H1 (cell line): Measurements from ENCODE around the gene SMG7. TPM values are rescaled to one million over a fixed set of nuclear protein-coding genes. Genes with fewer than 3 reads are reported as not detected.
A peak's percentile ranks its signal among the peaks of the same experiment; 100 is the strongest.

ENCODE experiments used
- CTCF ChIA-PET: fragments of 300-600 bp; sonication (Branson Sonifier 250); formaldehyde crosslinking; loops from one replicate; lab custom pipeline; 2021; ENCODE audit not compliant: partially characterized antibody; lab: Charles Lee
- POLR2A ChIA-PET: fragments of 300-600 bp; sonication (Branson Sonifier 250); formaldehyde crosslinking; loops from one replicate; lab custom pipeline; 2021; ENCODE audit warnings: inconsistent platforms; ENCODE audit not compliant: partially characterized antibody; lab: Charles Lee
- DNase-seq, 2 experiments: peaks; one replicate each; pipeline versions ENCODE4 v3.0.0 to v3.0.0-alpha.2; 2010 to 2022; ENCODE audit warnings: low spot score in 2 of 2, low read depth in 1 of 2, mixed read lengths in 1 of 2
- FAIRE-seq: peaks from 2 replicates; lab custom pipeline; 2011; peaks lifted over from hg19 to GRCh38; lab: Jason Lieb, UNC
- H2AFZ ChIP-seq: 2 replicates; pipeline ENCODE4 v1.8.1; 2012; ENCODE audit warnings: low read length, inconsistent platforms
- H2AK5ac ChIP-seq: 2 replicates; pipeline ENCODE4 v1.6.1; 2013; ENCODE audit warnings: low read depth, low read length
- H2BK120ac ChIP-seq: replicated peaks from 2 replicates; pipeline ENCODE3; 2013; ENCODE audit warnings: low read depth, low read length, inconsistent platforms
- H2BK12ac ChIP-seq: 2 replicates; pipeline ENCODE4 v1.6.1; 2013; ENCODE audit warnings: low read depth, low read length
- H2BK15ac ChIP-seq: 2 replicates; pipeline ENCODE4 v1.6.1; 2013; ENCODE audit warnings: low read length
- H2BK20ac ChIP-seq: 2 replicates; pipeline ENCODE4 v1.6.1; 2013; ENCODE audit warnings: low read length
- H2BK5ac ChIP-seq: 2 replicates; pipeline ENCODE4 v1.6.1; 2013; ENCODE audit warnings: low read depth, low read length
- H3K14ac ChIP-seq: 2 replicates; pipeline ENCODE4 v1.6.1; 2013; ENCODE audit warnings: inconsistent platforms; ENCODE audit not compliant: insufficient read length
- H3K18ac ChIP-seq: 2 replicates; pipeline ENCODE4 v1.6.1; 2013; ENCODE audit warnings: low read length; ENCODE audit errors: extremely low read depth
- H3K23ac ChIP-seq: 2 replicates; pipeline ENCODE4 v1.6.1; 2013; ENCODE audit warnings: inconsistent platforms; ENCODE audit not compliant: insufficient read length
- H3K23me2 ChIP-seq: 2 replicates; pipeline ENCODE4 v1.6.1; 2013; ENCODE audit warnings: low read depth, low read length
- H3K27ac ChIP-seq: 2 replicates; pipeline ENCODE4 v1.6.1; 2011; ENCODE audit warnings: low read depth, low read length, inconsistent platforms
- H3K27me3 ChIP-seq, 4 experiments: replicated peaks in 1 of 4; 1 replicate in 1 of 4; 2 replicates in 3 of 4; pipeline versions ENCODE4 v1.6.1 to v1.8.1; 2011 to 2013; ENCODE audit warnings: low read length in 3 of 4, mild to moderate bottlenecking in 3 of 4, inconsistent platforms in 2 of 4, mixed read lengths in 2 of 4, moderate library complexity in 1 of 4; ENCODE audit not compliant: control insufficient read depth in 3 of 4, insufficient read depth in 3 of 4; ENCODE audit errors: extremely low read depth in 1 of 4
- H3K36me3 ChIP-seq, 4 experiments: 2 replicates each; pipeline versions ENCODE4 v1.6.1 to v1.8.1; 2011 to 2013; ENCODE audit warnings: mild to moderate bottlenecking in 4 of 4, low read length in 3 of 4, moderate library complexity in 2 of 4, control low read depth in 1 of 4, inconsistent platforms in 1 of 4; ENCODE audit not compliant: insufficient read depth in 4 of 4, control insufficient read depth in 2 of 4
- H3K4ac ChIP-seq: replicated peaks from 2 replicates; pipeline ENCODE3; 2013; ENCODE audit warnings: low read length, low read depth, mixed read lengths, inconsistent platforms; ENCODE audit not compliant: insufficient read length
- H3K4me1 ChIP-seq, 4 experiments: replicated peaks in 1 of 4; 1 replicate in 1 of 4; 2 replicates in 3 of 4; pipeline versions ENCODE4 v1.6.1 to v1.8.1; 2011 to 2013; ENCODE audit warnings: low read length in 3 of 4, inconsistent platforms in 2 of 4, mixed read lengths in 1 of 4; ENCODE audit not compliant: insufficient read depth in 4 of 4, control insufficient read depth in 3 of 4
- H3K4me2 ChIP-seq, 2 experiments: 2 replicates each; pipeline versions ENCODE4 v1.6.1 to v1.8.1; 2011 to 2013; ENCODE audit warnings: low read depth in 2 of 2, low read length in 2 of 2, control low read depth in 1 of 2, inconsistent platforms in 1 of 2, mild to moderate bottlenecking in 1 of 2; ENCODE audit not compliant: insufficient read depth in 1 of 2
- H3K4me3 ChIP-seq, 4 experiments: fragments of 200-600, 300-600 bp in 1 of 4; sonication (generic), shearing (Covaris generic), sonication (Bioruptor Twin) in 1 of 4; 2 replicates each; pipeline versions ENCODE4 v1.5.1 to v1.8.1; 2011 to 2016; ENCODE audit warnings: low read length in 4 of 4, low read depth in 3 of 4, control low read depth in 2 of 4, inconsistent platforms in 2 of 4, mild to moderate bottlenecking in 2 of 4, mixed read lengths in 1 of 4, moderate library complexity in 1 of 4; ENCODE audit not compliant: insufficient read depth in 2 of 4; ENCODE audit errors: extremely low read depth in 1 of 4
- H3K56ac ChIP-seq: replicated peaks from 2 replicates; pipeline ENCODE3; 2013; ENCODE audit warnings: low read depth, mild to moderate bottlenecking, mixed read lengths, low read length, inconsistent platforms; ENCODE audit not compliant: insufficient read length
- H3K79me1 ChIP-seq: 2 replicates; pipeline ENCODE4 v1.6.1; 2013; ENCODE audit warnings: low read depth, low read length, control low read depth
- H3K79me2 ChIP-seq, 2 experiments: 2 replicates each; pipeline versions ENCODE4 v1.6.1 to v1.8.1; 2012 to 2013; ENCODE audit warnings: low read length in 2 of 2, mild to moderate bottlenecking in 2 of 2, inconsistent platforms in 1 of 2; ENCODE audit not compliant: insufficient read depth in 2 of 2, control insufficient read depth in 1 of 2
- H3K9ac ChIP-seq, 4 experiments: replicated peaks in 1 of 4; 1 replicate in 1 of 4; 2 replicates in 3 of 4; pipeline versions ENCODE4 v1.6.1 to v1.8.1; 2011 to 2013; ENCODE audit warnings: low read depth in 3 of 4, low read length in 3 of 4, control low read depth in 2 of 4, mild to moderate bottlenecking in 2 of 4, moderate library complexity in 2 of 4, inconsistent platforms in 1 of 4; ENCODE audit errors: extremely low read depth in 1 of 4
- H3K9me3 ChIP-seq, 2 experiments: 2 replicates each; pipeline versions ENCODE4 v1.6.1 to v1.8.1; 2012 to 2013; ENCODE audit warnings: mild to moderate bottlenecking in 2 of 2, moderate library complexity in 2 of 2, control low read depth in 1 of 2, inconsistent platforms in 1 of 2, low read depth in 1 of 2, low read length in 1 of 2, mixed read lengths in 1 of 2; ENCODE audit not compliant: insufficient read depth in 2 of 2
- H4K20me1 ChIP-seq, 2 experiments: replicated peaks in 1 of 2; 2 replicates each; pipeline versions ENCODE3 to v1.8.1; 2011 to 2013; ENCODE audit warnings: inconsistent platforms in 2 of 2, low read length in 2 of 2, mild to moderate bottlenecking in 1 of 2; ENCODE audit not compliant: insufficient read depth in 2 of 2, control insufficient read depth in 1 of 2
- H4K5ac ChIP-seq: 2 replicates; pipeline ENCODE4 v1.6.1; 2013; ENCODE audit warnings: low read length, low read depth, mixed read lengths, inconsistent platforms; ENCODE audit not compliant: insufficient read length
- H4K8ac ChIP-seq: 2 replicates; pipeline ENCODE4 v1.8.0; 2013; ENCODE audit warnings: mild to moderate bottlenecking, moderate library complexity, low read length, inconsistent platforms; ENCODE audit not compliant: insufficient read depth; ENCODE audit errors: extremely low read depth
- H4K91ac ChIP-seq: replicated peaks from 2 replicates; pipeline ENCODE3; 2013; ENCODE audit warnings: low read length, mixed read lengths, inconsistent platforms; ENCODE audit not compliant: insufficient read length
- BRCA1 ChIP-seq: IDR thresholded peaks from 2 replicates; pipeline ENCODE4 v1.6.1; 2012; ENCODE audit warnings: low read depth, low read length, improper control_type of control experiment
- CEBPB ChIP-seq: IDR thresholded peaks from 2 replicates; pipeline ENCODE4 v1.6.1; 2012; ENCODE audit warnings: low read depth, low read length
- CHD1 ChIP-seq: IDR thresholded peaks from 2 replicates; pipeline ENCODE4 v1.6.1; 2012; ENCODE audit warnings: low read depth, low read length, improper control_type of control experiment
- CHD2 ChIP-seq: IDR thresholded peaks from 2 replicates; pipeline ENCODE4 v1.6.1; 2012; ENCODE audit warnings: low read length, improper control_type of control experiment
- CREB1 ChIP-seq: IDR thresholded peaks from 2 replicates; pipeline ENCODE4 v1.6.1; 2012; ENCODE audit warnings: inconsistent platforms
- GABPA ChIP-seq: IDR thresholded peaks from 2 replicates; pipeline ENCODE4 v1.6.1; 2011; ENCODE audit warnings: mild to moderate bottlenecking, low read length, moderate library complexity, borderline replicate concordance; ENCODE audit not compliant: insufficient read depth
- KDM4A ChIP-seq: IDR thresholded peaks from one replicate; pipeline ENCODE4 v1.7.1; 2012; ENCODE audit warnings: low read depth, mild to moderate bottlenecking, moderate library complexity, low read length, inconsistent platforms; ENCODE audit not compliant: severe bottlenecking
- NRF1 ChIP-seq: IDR thresholded peaks from 2 replicates; pipeline ENCODE4 v1.6.1; 2011; ENCODE audit warnings: mild to moderate bottlenecking, low read depth, low read length, improper control_type of control experiment
- RAD21 ChIP-seq, 2 experiments: IDR thresholded peaks in 1 of 2; conservative IDR thresholded peaks in 1 of 2; 2 replicates each; pipeline ENCODE4 v1.6.1; 2011; ENCODE audit warnings: low read depth in 2 of 2, low read length in 2 of 2, improper control_type of control experiment in 1 of 2, inconsistent platforms in 1 of 2, mild to moderate bottlenecking in 1 of 2, moderate library complexity in 1 of 2
- RBBP5 ChIP-seq: IDR thresholded peaks from 2 replicates; pipeline ENCODE4 v1.7.1; 2012; ENCODE audit warnings: low read depth, mild to moderate bottlenecking, inconsistent platforms, low read length, moderate library complexity, borderline replicate concordance
- SUZ12 ChIP-seq: fragments of 200-600 bp; sonication (generic); IDR thresholded peaks from 2 replicates; pipeline ENCODE4 v1.6.1; 2012; ENCODE audit warnings: mild to moderate bottlenecking, inconsistent platforms, low read length, moderate library complexity, mixed read lengths
- TAF7 ChIP-seq: optimal IDR thresholded peaks from 2 replicates; pipeline ENCODE3; 2011; ENCODE audit warnings: low read depth, mild to moderate bottlenecking, inconsistent platforms, low read length, moderate library complexity, borderline replicate concordance
- YY1 ChIP-seq: IDR thresholded peaks from 2 replicates; pipeline ENCODE4 v1.6.1; 2011; ENCODE audit warnings: low read depth, mild to moderate bottlenecking, low read length
- WGBS, 2 experiments: shearing (Covaris generic) in 1 of 2; methylation state at CpG; one replicate each; pipeline versions ENCODE4 v1.1.6 to v1.1.7; 2013 to 2015; ENCODE audit warnings: low lambda C conversion rate in 2 of 2, mixed read lengths in 2 of 2, inconsistent platforms in 1 of 2, low coverage in 1 of 2, missing lambda C conversion rate in 1 of 2; ENCODE audit not compliant: insufficient replicate concordance in 2 of 2, insufficient coverage in 1 of 2, insufficient read length in 1 of 2; ENCODE audit errors: extremely low coverage in 1 of 2, missing lambda C conversion rate in 1 of 2; 5-methylcytosine and 5-hydroxymethylcytosine counted together
- polyA plus RNA-seq, 7 experiments: library from polyadenylated mRNA; depleted of rRNA in 3 of 7; stranded (reverse) in 5 of 7; unstranded in 2 of 7; fragments of >200 nt in 5 of 7; fragments of 200-250 nt in 2 of 7; gene quantifications; 1 replicate in 5 of 7; 2 replicates in 1 of 7; 4 replicates in 1 of 7; pipeline versions ENCODE4 v1.2.1 to v1.2.3, GENCODE V29; 2011 to 2013; ENCODE audit warnings: missing spikeins in 2 of 7, mixed read lengths in 2 of 7
- total RNA-seq: library from RNA; stranded (reverse); fragmentation: NEBNext Ultra II Directional; extraction: Animal tissue kit (Norgen Biotek cat#: 25700); gene quantifications from 2 replicates; pipeline ENCODE4 v1.2.1, GENCODE V29; 2021
- TF ChIP-seq, protein P1 (sequence below): IDR thresholded peaks from 2 replicates; pipeline ENCODE4 v1.6.1; 2012; ENCODE audit warnings: inconsistent platforms

The SMG7 gene
- total and polyA plus RNA-seq, 2 of the 8 experiments (the other 6 are each of a cell fraction or from before 2014, with no cell fraction given), result 39.3 to 65.6 TPM

GRCh38 chr1:183457449-183457848 lies 14.8 kb upstream of the SMG7 start:
- no peaks in the 10 kb centered on the region for H3K36me3 ChIP-seq
- no peak overlapping the region for H2BK5ac ChIP-seq
- no peak overlapping the region for H3K18ac ChIP-seq
- no peak overlapping the region for H3K4ac ChIP-seq
- no peak overlapping the region for H4K8ac ChIP-seq
- WGBS, 2 experiments, result 85% methylated on average over 3 of the region's 3 CpGs; no CpG with 5 or more reads in 1 of the 2 experiments
- peak overlapping the region; percentile 23; the same call in 1 of the 2 replicates for H2AFZ ChIP-seq
- no peak overlapping the region for H2BK120ac ChIP-seq
- no peak overlapping the region for H3K9ac ChIP-seq
- H3K79me2 ChIP-seq, result no peaks in the 10 kb centered on the region
- H3K23me2 ChIP-seq, result no peaks in the 10 kb centered on the region
- 0 out of 2 replicates have a peak overlapping the region, but pooled peaks have one; percentile 60 for H2AK5ac ChIP-seq
- H3K4me1 ChIP-seq, result peaks cover 0 to 6% (median 3%) of the 10 kb centered on the region in 4 experiments; a peak in 4 of 7 replicates
- no peak overlapping the region for H3K23ac ChIP-seq
- H4K5ac ChIP-seq, result no peak overlapping the region
- no peaks in the 10 kb centered on the region for H3K27me3 ChIP-seq
- H3K9me3 ChIP-seq, result no peaks in the 10 kb centered on the region
- ChIA-PET POLR2A (no interaction called here), CTCF (interaction anchor here (0.6 to 0.8 kb wide), 3 partner anchors 13 to 126 kb away, joined by 3 read pairs; no protein-coding TSS in a partner anchor)
- no peak overlapping the region for H3K14ac ChIP-seq
- H4K91ac ChIP-seq, result no peak overlapping the region
- H2BK15ac ChIP-seq, result peak overlapping the region; percentile 48; the same call in 1 of the 2 replicates
- FAIRE-seq (no peak), DNase-seq (no peak)
- no peak overlapping the region for H2BK20ac ChIP-seq
- no peak overlapping the region for H3K4me2 ChIP-seq
- 0 out of 2 replicates have a peak overlapping the region, but pooled peaks have one; percentile 62 for H2BK12ac ChIP-seq
- no peak overlapping the region for H3K56ac ChIP-seq
- no peaks in the 10 kb centered on the region for H4K20me1 ChIP-seq
- H3K27ac ChIP-seq, result no peak overlapping the region
- no peak overlapping the region for H3K4me3 ChIP-seq
- H3K79me1 ChIP-seq, result no peaks in the 10 kb centered on the region
- no peak for TF ChIP-seq RBBP5
- TF ChIP-seq YY1, result no peak
- TF ChIP-seq CHD2, result no peak
- TF ChIP-seq TAF7, result no peak
- TF ChIP-seq, protein P1, sequence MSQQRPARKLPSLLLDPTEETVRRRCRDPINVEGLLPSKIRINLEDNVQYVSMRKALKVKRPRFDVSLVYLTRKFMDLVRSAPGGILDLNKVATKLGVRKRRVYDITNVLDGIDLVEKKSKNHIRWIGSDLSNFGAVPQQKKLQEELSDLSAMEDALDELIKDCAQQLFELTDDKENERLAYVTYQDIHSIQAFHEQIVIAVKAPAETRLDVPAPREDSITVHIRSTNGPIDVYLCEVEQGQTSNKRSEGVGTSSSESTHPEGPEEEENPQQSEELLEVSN, result no peak
- TF ChIP-seq CREB1, result no peak
- no peak for TF ChIP-seq NRF1
- TF ChIP-seq CEBPB, result no peak
- no peak for TF ChIP-seq GABPA
- TF ChIP-seq SUZ12, result no peak
- TF ChIP-seq RAD21 (IDR thresholded peaks at IDR 0.05 in 1 of 2, conservative IDR thresholded peaks at IDR 0.05 in 1 of 2; ENCODE audit: low read depth in 2 of 2, low read length in 2 of 2), result no peak
- no peak for TF ChIP-seq KDM4A
- TF ChIP-seq CHD1, result no peak
- no peak for TF ChIP-seq BRCA1
